Measurements from ENCODE around the gene FDPS.

DNA sequence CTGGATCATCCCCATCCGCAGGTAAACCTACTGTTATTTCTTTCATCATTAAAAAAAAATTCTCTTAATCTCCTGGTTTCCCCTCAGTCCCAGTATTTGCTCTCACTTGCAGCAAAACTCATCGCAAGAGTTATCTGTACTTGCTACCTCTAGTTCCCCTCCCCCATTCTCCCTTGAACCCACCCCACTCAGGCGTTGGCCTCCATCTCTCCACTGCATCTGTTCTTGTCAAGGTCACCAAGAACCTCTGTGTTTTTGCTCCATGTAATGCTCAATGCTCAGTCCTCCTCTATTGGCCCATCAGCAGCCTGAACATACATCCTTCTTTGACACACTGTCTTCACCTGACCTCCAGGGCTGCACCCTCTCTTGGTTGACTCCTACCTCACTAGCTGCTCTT, 12.0 kb upstream of the FDPS start:
- TF ChIP-seq, protein P1, sequence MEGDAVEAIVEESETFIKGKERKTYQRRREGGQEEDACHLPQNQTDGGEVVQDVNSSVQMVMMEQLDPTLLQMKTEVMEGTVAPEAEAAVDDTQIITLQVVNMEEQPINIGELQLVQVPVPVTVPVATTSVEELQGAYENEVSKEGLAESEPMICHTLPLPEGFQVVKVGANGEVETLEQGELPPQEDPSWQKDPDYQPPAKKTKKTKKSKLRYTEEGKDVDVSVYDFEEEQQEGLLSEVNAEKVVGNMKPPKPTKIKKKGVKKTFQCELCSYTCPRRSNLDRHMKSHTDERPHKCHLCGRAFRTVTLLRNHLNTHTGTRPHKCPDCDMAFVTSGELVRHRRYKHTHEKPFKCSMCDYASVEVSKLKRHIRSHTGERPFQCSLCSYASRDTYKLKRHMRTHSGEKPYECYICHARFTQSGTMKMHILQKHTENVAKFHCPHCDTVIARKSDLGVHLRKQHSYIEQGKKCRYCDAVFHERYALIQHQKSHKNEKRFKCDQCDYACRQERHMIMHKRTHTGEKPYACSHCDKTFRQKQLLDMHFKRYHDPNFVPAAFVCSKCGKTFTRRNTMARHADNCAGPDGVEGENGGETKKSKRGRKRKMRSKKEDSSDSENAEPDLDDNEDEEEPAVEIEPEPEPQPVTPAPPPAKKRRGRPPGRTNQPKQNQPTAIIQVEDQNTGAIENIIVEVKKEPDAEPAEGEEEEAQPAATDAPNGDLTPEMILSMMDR (IDR thresholded peaks at IDR 0.05): no peak
- TF ChIP-seq EZH2 (IDR thresholded peaks at IDR 0.05; ENCODE audit: borderline replicate concordance, insufficient read depth, low read depth, low read length, poor library complexity, severe bottlenecking): no peak
